GM23248 (cell line): Measurements from ENCODE around the gene USP6.
"Not testable (repeated sequence)": the region's sequence is repeated elsewhere in the genome, so short reads cannot be mapped to it uniquely, and the experiment has no call there.

ENCODE experiments used
- EZH2 ChIP-seq: fragments of 200-600 bp; sonication (generic); IDR thresholded peaks from 2 replicates; pipeline ENCODE4 v1.6.1; 2018; ENCODE audit warnings: antibody characterized with exemption, mild to moderate bottlenecking; ENCODE audit not compliant: insufficient read depth, poor library complexity, severe bottlenecking
- EZH2phosphoT487 ChIP-seq: fragments of 200-600 bp; sonication (generic); IDR thresholded peaks from 2 replicates; pipeline ENCODE4 v1.6.1; 2018; ENCODE audit warnings: antibody characterized with exemption, moderate library complexity, mild to moderate bottlenecking, low read depth; ENCODE audit not compliant: insufficient read depth

GRCh38 chr17:5142877-5143276, 27.0 kb downstream of the USP6 start:
- not testable (repeated sequence) for TF ChIP-seq EZH2, EZH2phosphoT487
